B cell (primary cell): ENCODE data around the gene SHB. TPM values are rescaled to one million over a fixed set of nuclear protein-coding genes. Genes with fewer than 3 reads are reported as not detected.

ENCODE experiments used
- ATAC-seq: fragments of 200-7000 bp; cut with Tn5 transposase; one replicate; pipeline ENCODE4 v1.10.0; 2021; ENCODE audit warnings: low read depth, mild to moderate bottlenecking, moderate number of reproducible peaks, moderate library complexity
- CTCF ChIA-PET: fragments of 350-600 bp; sonication (Branson Sonifier 250); formaldehyde crosslinking; loops from one replicate; lab custom pipeline; 2021; ENCODE audit warnings: antibody characterized with exemption, inconsistent platforms; lab: Charles Lee
- POLR2A ChIA-PET: fragments of 350-600 bp; sonication (Branson Sonifier 250); formaldehyde crosslinking; loops from one replicate; lab custom pipeline; 2021; ENCODE audit warnings: antibody characterized with exemption; lab: Charles Lee
- DNase-seq: peaks from one replicate; pipeline ENCODE4 v3.0.0; 2013
- H2AFZ ChIP-seq: 2 replicates; pipeline ENCODE4 v1.6.1; 2012; ENCODE audit warnings: mild to moderate bottlenecking, low read depth, low read length; ENCODE audit not compliant: insufficient read depth, poor library complexity, severe bottlenecking
- H3K27ac ChIP-seq, 2 donors: 1 replicate in 1 of 2; 2 replicates in 1 of 2; pipeline ENCODE4 v1.5.1; 2012 to 2013; ENCODE audit warnings: low read length in 2 of 2, mild to moderate bottlenecking in 2 of 2, moderate library complexity in 1 of 2
- H3K27me3 ChIP-seq, 4 experiments: fragments of 200-600 bp in 1 of 4; sonication (generic) in 1 of 4; replicated peaks in 1 of 4; 1 replicate in 2 of 4; 2 replicates in 2 of 4; pipeline versions ENCODE4 v1.6.1 to v1.7.0; 2013 to 2016; ENCODE audit warnings: low read length in 3 of 4, mild to moderate bottlenecking in 2 of 4, mixed read lengths in 1 of 4, moderate library complexity in 1 of 4; ENCODE audit not compliant: insufficient read depth in 4 of 4, control insufficient read depth in 3 of 4; ENCODE audit errors: control extremely low read depth in 1 of 4
- H3K36me3 ChIP-seq, 2 experiments: replicated peaks in 1 of 2; 1 replicate in 1 of 2; 2 replicates in 1 of 2; pipeline versions ENCODE4 v1.6.1 to v1.7.1; 2013; ENCODE audit warnings: low read length in 1 of 2; ENCODE audit not compliant: insufficient read depth in 2 of 2, control insufficient read depth in 1 of 2; ENCODE audit errors: control extremely low read depth in 1 of 2, extremely low read depth in 1 of 2
- H3K4me1 ChIP-seq, 2 donors: fragments of 200-600 bp in 1 of 2; sonication (generic) in 1 of 2; 1 replicate in 1 of 2; 2 replicates in 1 of 2; pipeline versions ENCODE4 v1.5.1 to v1.6.1; 2013 to 2017; ENCODE audit warnings: low read length in 2 of 2; ENCODE audit not compliant: control insufficient read depth in 2 of 2, insufficient read depth in 2 of 2
- H3K4me2 ChIP-seq: replicated peaks from 2 replicates; pipeline ENCODE3; 2012; ENCODE audit warnings: mild to moderate bottlenecking, low read depth, low read length; ENCODE audit not compliant: poor library complexity, severe bottlenecking
- H3K4me3 ChIP-seq, 5 experiments: fragments of 200-600 bp in 1 of 5; sonication (generic) in 1 of 5; 1 replicate in 3 of 5; 2 replicates in 2 of 5; pipeline versions ENCODE4 v1.5.1 to v1.7.0; 2011 to 2016; ENCODE audit warnings: low read length in 4 of 5, mild to moderate bottlenecking in 4 of 5, low read depth in 2 of 5, control low read depth in 1 of 5, moderate library complexity in 1 of 5; ENCODE audit not compliant: insufficient read depth in 1 of 5; ENCODE audit errors: control extremely low read depth in 1 of 5, extremely low read depth in 1 of 5
- H3K79me2 ChIP-seq: fragments of 200-600 bp; sonication (generic); one replicate; pipeline ENCODE4 v1.6.0; 2016; ENCODE audit warnings: low read length; ENCODE audit not compliant: control insufficient read depth, insufficient read depth
- H3K9ac ChIP-seq: fragments of 200-600 bp; sonication (generic); 2 replicates; pipeline ENCODE4 v1.6.1; 2017; ENCODE audit warnings: mild to moderate bottlenecking, low read length, moderate library complexity
- H3K9me3 ChIP-seq, 3 donors: one replicate each; pipeline versions ENCODE4 v1.6.1 to v1.7.1; 2013; ENCODE audit warnings: low read length in 2 of 3; ENCODE audit not compliant: control insufficient read depth in 2 of 3, insufficient read depth in 1 of 3; ENCODE audit errors: control extremely low read depth in 1 of 3
- H4K20me1 ChIP-seq: 2 replicates; pipeline ENCODE4 v1.6.0; 2012; ENCODE audit warnings: mild to moderate bottlenecking, low read length; ENCODE audit not compliant: insufficient read depth, control insufficient read depth, poor library complexity, severe bottlenecking
- H3K27ac Mint-ChIP-seq: one replicate; pipeline ENCODE4 v1.8.0; 2021; ENCODE audit warnings: mixed read lengths
- H3K27me3 Mint-ChIP-seq: one replicate; pipeline ENCODE4 v1.8.0; 2021; ENCODE audit warnings: mixed read lengths
- H3K4me1 Mint-ChIP-seq: one replicate; pipeline ENCODE4 v1.8.0; 2021; ENCODE audit warnings: mixed read lengths
- H3K4me3 Mint-ChIP-seq: one replicate; pipeline ENCODE4 v1.8.0; 2021; ENCODE audit warnings: mixed read lengths
- H3K9me3 Mint-ChIP-seq: one replicate; pipeline ENCODE4 v1.8.0; 2022; ENCODE audit warnings: mixed read lengths; ENCODE audit not compliant: insufficient read depth
- CTCF ChIP-seq: fragments of 200-600 bp; IDR thresholded peaks from one replicate; pipeline ENCODE4 v1.8.0; 2022; ENCODE audit warnings: antibody characterized with exemption, mild to moderate bottlenecking
- EZH2 ChIP-seq: IDR thresholded peaks from 2 replicates; pipeline ENCODE4 v1.6.1; 2012; ENCODE audit warnings: borderline replicate concordance, low read depth, mild to moderate bottlenecking, moderate library complexity, low read length; ENCODE audit not compliant: insufficient read depth, poor library complexity, severe bottlenecking
- WGBS: methylation state at CpG from one replicate; pipeline ENCODE4 v1.1.5; 2013; ENCODE audit warnings: missing lambda C conversion rate; ENCODE audit not compliant: insufficient coverage; 5-methylcytosine and 5-hydroxymethylcytosine counted together
- intact Hi-C: fragments of 100-400 bp; cut with micrococcal nuclease; formaldehyde crosslinking; loops from one replicate; pipeline ENCODE4 v1.10.0; 2022
- polyA plus RNA-seq: library from polyadenylated mRNA; depleted of rRNA; stranded (reverse); fragments of >200 nt; gene quantifications from 2 replicates; pipeline ENCODE4 v1.2.3, GENCODE V29; 2012
- total RNA-seq, 2 donors: library from RNA; stranded (reverse); fragments of 120-200 nt in 1 of 2; gene quantifications; 1 replicate in 1 of 2; 2 replicates in 1 of 2; pipeline versions ENCODE4 v1.2.3 to v1.2.4, GENCODE V29; 2013 to 2022

Gene SHB
- total and polyA plus RNA-seq, 2 donors (not counting 1 experiment from before 2014, with no cell fraction given), result 0.06 to 1.9 TPM

GRCh38 chr9:37946041-37946440, 123.0 kb downstream of the SHB start:
- Mint-ChIP-seq H3K4me3 (no peak overlapping the region), H3K27ac (no peak overlapping the region), H3K4me1 (no peaks in the 10 kb centered on the region), H3K27me3 (peaks cover 9% of the 10 kb centered on the region), H3K9me3 (no peaks in the 10 kb centered on the region)
- Histone ChIP-seq H3K9ac (no peak overlapping the region), H3K27ac (no peak overlapping the region), H4K20me1 (no peaks in the 10 kb centered on the region), H3K27me3 (no peaks in the 10 kb centered on the region), H2AFZ (no peak overlapping the region), H3K9me3 (no peaks in the 10 kb centered on the region), H3K4me2 (no peak overlapping the region), H3K36me3 (no peaks in the 10 kb centered on the region), H3K79me2 (no peaks in the 10 kb centered on the region), H3K4me1 (no peaks in the 10 kb centered on the region), H3K4me3 (no peak overlapping the region)
- ChIA-PET POLR2A (no interaction called here), CTCF (no interaction called here)
- TF ChIP-seq EZH2, result no peak
- no peak for TF ChIP-seq CTCF
- intact Hi-C loops, result no loop called here
- 32% methylated on average over 7 of the region's 8 CpGs for WGBS
- peak; percentile 36 for ATAC-seq
- no peak for DNase-seq

- 96% methylated on average over 9 of the region's 9 CpGs for WGBS
- Histone ChIP-seq H3K9me3 (no peaks in the 10 kb centered on the region), H3K9ac (no peak overlapping the region), H4K20me1 (no peaks in the 10 kb centered on the region), H3K4me2 (no peak overlapping the region), H3K27ac (no peak overlapping the region), H3K36me3 (no peaks in the 10 kb centered on the region), H3K79me2 (no peaks in the 10 kb centered on the region), H3K4me1 (no peaks in the 10 kb centered on the region), H2AFZ (no peak overlapping the region), H3K27me3 (no peaks in the 10 kb centered on the region), H3K4me3 (no peak overlapping the region)
- DNase-seq (no peak), ATAC-seq (no peak)
- intact Hi-C loops, result no loop called here
- H3K9me3 Mint-ChIP-seq, result no peaks in the 10 kb centered on the region
- POLR2A ChIA-PET, result no interaction called here
- no peak overlapping the region for H3K4me3 Mint-ChIP-seq
- no peaks in the 10 kb centered on the region for H3K4me1 Mint-ChIP-seq
- H3K27me3 Mint-ChIP-seq, result peaks cover 9% of the 10 kb centered on the region
- TF ChIP-seq EZH2 (no peak), CTCF (no peak)
- no peak overlapping the region for H3K27ac Mint-ChIP-seq
- CTCF ChIA-PET, result no interaction called here
Observed at GRCh38 chr9:37944671-37945481, 124.2 kb downstream of the SHB start.
